ENCODE data around the gene CAPG.

Gene CAPG

GRCh38 chr2:85354286-85355072, 55.7 kb downstream of the CAPG start, which contains the start of the genes ELMOD3 and RETSAT:
Gene ELMOD3, plus strand, starts transcription at chr2:85354769. Its CDS starts 2,430 bp downstream, at chr2:85357199.
Gene RETSAT, minus strand, starts transcription at chr2:85354528. Its CDS starts 21 bp downstream, at chr2:85354507.
- peak; percentile 100 for DNase-seq

GRCh38 chr2:85353876-85354285, 56.3 kb downstream of the CAPG start:
- peak; percentile 15 for DNase-seq

GRCh38 chr2:85347599-85347998, 62.6 kb downstream of the CAPG start:
- DNase-seq: no peak

All from fibroblast of skin of right quadriceps (primary cell).